RKO (cell line): ENCODE data around the gene DNAJC5.

Experiments
- DNase-seq: peaks from one replicate; pipeline ENCODE4 v3.0.0-alpha.2; 2016; ENCODE audit warnings: low spot score

DNAJC5 gene

GRCh38 chr20:63884506-63885263, 10.2 kb upstream of the DNAJC5 start:
- no peak for DNase-seq

- DNase-seq = no peak
Observed at GRCh38 chr20:63885264-63886053, 9.5 kb upstream of the DNAJC5 start.

- no peak for DNase-seq
Observed at GRCh38 chr20:63886054-63886419, 8.9 kb upstream of the DNAJC5 start.

- no peak for DNase-seq
Observed at GRCh38 chr20:63886921-63887320, 8.0 kb upstream of the DNAJC5 start.

GRCh38 chr20:63889241-63890200, 5.4 kb upstream of the DNAJC5 start:
- no peak for DNase-seq

GRCh38 chr20:63890201-63890576, 4.7 kb upstream of the DNAJC5 start:
- no peak for DNase-seq

GRCh38 chr20:63890616-63891015, 4.3 kb upstream of the DNAJC5 start:
- DNase-seq = no peak

GRCh38 chr20:63891061-63892002, 3.6 kb upstream of the DNAJC5 start:
- DNase-seq = no peak

- DNase-seq = no peak
Observed at GRCh38 chr20:63892402-63892801, 2.5 kb upstream of the DNAJC5 start.

- DNase-seq = peak; percentile 41
Observed at GRCh38 chr20:63893999-63894357, 948 bp upstream of the DNAJC5 start.

- DNase-seq = no peak
Observed at GRCh38 chr20:63895202-63895951, 451 bp downstream of the DNAJC5 start.

- peak; percentile 57 for DNase-seq
Observed at GRCh38 chr20:63895952-63896263, 982 bp downstream of the DNAJC5 start.

GRCh38 chr20:63896264-63897105, 1.6 kb downstream of the DNAJC5 start:
- peak; percentile 91 for DNase-seq

- DNase-seq = no peak
Observed at GRCh38 chr20:63897978-63898561, 3.1 kb downstream of the DNAJC5 start.

- DNase-seq = no peak
Observed at GRCh38 chr20:63898882-63899558, 4.1 kb downstream of the DNAJC5 start.

GRCh38 chr20:63900413-63900812, 5.5 kb downstream of the DNAJC5 start:
- no peak for DNase-seq

- DNase-seq = no peak
Observed at GRCh38 chr20:63903796-63904561, 9.1 kb downstream of the DNAJC5 start.
